Lower lobe of right lung (tissue), 2 donors: Measurements from ENCODE around the gene EMILIN3. TPM values are rescaled to one million over a fixed set of nuclear protein-coding genes. Genes with fewer than 3 reads are reported as not detected.

Source experiments
- ATAC-seq, 2 donors: fragments of 200-7000 bp; cut with Tn5 transposase; one replicate each; pipeline ENCODE4 v1.9.1; 2020 to 2022; ENCODE audit warnings: mild to moderate bottlenecking in 2 of 2, moderate library complexity in 2 of 2
- DNase-seq: peaks from one replicate; pipeline ENCODE4 v3.0.0-alpha.2; 2020
- H3K27ac ChIP-seq: fragments of 200-600 bp; one replicate; pipeline ENCODE4 v1.8.0; 2022
- H3K27me3 ChIP-seq: fragments of 200-600 bp; one replicate; pipeline ENCODE4 v1.8.0; 2022; ENCODE audit warnings: low read depth
- H3K36me3 ChIP-seq: fragments of 200-600 bp; one replicate; pipeline ENCODE4 v1.8.0; 2022; ENCODE audit warnings: mild to moderate bottlenecking
- H3K4me1 ChIP-seq: fragments of 200-600 bp; one replicate; pipeline ENCODE4 v1.8.0; 2022
- H3K4me3 ChIP-seq: fragments of 200-600 bp; one replicate; pipeline ENCODE4 v1.8.0; 2022; ENCODE audit warnings: mild to moderate bottlenecking
- H3K9me3 ChIP-seq: fragments of 200-600 bp; one replicate; pipeline ENCODE4 v1.8.0; 2022
- CTCF ChIP-seq: fragments of 200-600 bp; IDR thresholded peaks from one replicate; pipeline ENCODE4 v1.8.0; 2022; ENCODE audit warnings: antibody characterized with exemption, mild to moderate bottlenecking
- intact Hi-C: fragments of 100-400 bp; cut with DNase I; formaldehyde crosslinking; loops from one replicate; pipeline ENCODE4 v1.11.0; 2022
- total RNA-seq: library from RNA; stranded (reverse); fragmentation: NEBNext Ultra II Directional; extraction: Animal tissue kit (Norgen Biotek cat#: 25700); gene quantifications from one replicate; pipeline ENCODE4 v1.2.1, GENCODE V29; 2021
- donor health status: DM: no; HTN: yes; CAD: no; lungs with severe emphysema.

The EMILIN3 gene
- total RNA-seq, 1 donor from 2014 or later, result 0.15 TPM

GRCh38 chr20:41408986-41409385 lies 42.4 kb upstream of the EMILIN3 start:
- DNase-seq, result no peak
- intact Hi-C loops, result no loop called here

GRCh38 chr20:41408156-41408794 lies 41.7 kb upstream of the EMILIN3 start:
- intact Hi-C loops, result no loop called here
- Histone ChIP-seq H3K4me3 (no peak overlapping the region), H3K4me1 (peaks cover 11% of the 10 kb centered on the region), H3K27me3 (no peaks in the 10 kb centered on the region), H3K9me3 (no peaks in the 10 kb centered on the region), H3K27ac (no peak overlapping the region), H3K36me3 (peaks cover 94% of the 10 kb centered on the region)
- ATAC-seq (peak; percentile 40 to 44), DNase-seq (no peak)
- TF ChIP-seq CTCF, result no peak

More at GRCh38 chr20:41408986-41409385, 42.4 kb upstream of the EMILIN3 start:
- TF ChIP-seq CTCF, result no peak
- peaks cover 94% of the 10 kb centered on the region for H3K36me3 ChIP-seq
- H3K27ac ChIP-seq, result no peak overlapping the region
- ATAC-seq, result no peak
- H3K9me3 ChIP-seq, result no peaks in the 10 kb centered on the region
- no peak overlapping the region for H3K4me3 ChIP-seq
- H3K4me1 ChIP-seq, result peaks cover 11% of the 10 kb centered on the region
- no peaks in the 10 kb centered on the region for H3K27me3 ChIP-seq

GRCh38 chr20:41407607-41408006 lies 41.0 kb upstream of the EMILIN3 start:
- no peak overlapping the region for H3K27ac ChIP-seq
- ATAC-seq (no peak), DNase-seq (no peak)
- H3K4me1 ChIP-seq, result peaks cover 11% of the 10 kb centered on the region
- H3K36me3 ChIP-seq, result peaks cover 94% of the 10 kb centered on the region
- no peak for TF ChIP-seq CTCF
- no peaks in the 10 kb centered on the region for H3K9me3 ChIP-seq
- no peaks in the 10 kb centered on the region for H3K27me3 ChIP-seq
- no peak overlapping the region for H3K4me3 ChIP-seq
- intact Hi-C loops, result no loop called here

GRCh38 chr20:41406896-41407444 lies 40.4 kb upstream of the EMILIN3 start:
- DNase-seq (no peak), ATAC-seq (no peak)
- H3K36me3 ChIP-seq, result peaks cover 93% of the 10 kb centered on the region
- H3K27ac ChIP-seq, result no peak overlapping the region
- intact Hi-C loops, result no loop called here
- H3K4me3 ChIP-seq, result no peak overlapping the region
- no peaks in the 10 kb centered on the region for H3K9me3 ChIP-seq
- TF ChIP-seq CTCF, result no peak
- no peaks in the 10 kb centered on the region for H3K27me3 ChIP-seq
- H3K4me1 ChIP-seq, result peaks cover 10% of the 10 kb centered on the region

GRCh38 chr20:41406353-41406752 lies 39.7 kb upstream of the EMILIN3 start:
- Histone ChIP-seq H3K27ac (no peak overlapping the region), H3K27me3 (no peaks in the 10 kb centered on the region), H3K9me3 (no peaks in the 10 kb centered on the region), H3K36me3 (peaks cover 87% of the 10 kb centered on the region), H3K4me1 (peaks cover 5% of the 10 kb centered on the region), H3K4me3 (no peak overlapping the region)
- ATAC-seq (no peak), DNase-seq (no peak)
- TF ChIP-seq CTCF, result no peak
- intact Hi-C loops, result no loop called here
